Astrocyte of the cerebellum (primary cell): ENCODE results near the gene DEFB132.
"Not testable (repeated sequence)": the region's sequence is repeated elsewhere in the genome, so short reads cannot be mapped to it uniquely, and the experiment has no call there.

Source experiments
- DNase-seq: peaks from one replicate; pipeline ENCODE4 v3.0.0-alpha.2; 2011; ENCODE audit warnings: low read depth
- H3K4me3 ChIP-seq: 2 replicates; pipeline ENCODE4 v1.5.1; 2011; ENCODE audit warnings: mild to moderate bottlenecking, low read depth, low read length, moderate library complexity
- in situ Hi-C: cut with HindIII; loops from 2 replicates; pipeline ENCODE4 v1.10.0; 2017; ENCODE audit warnings: low sequenced_read_pairs
- TF ChIP-seq, protein P1 (sequence below): IDR thresholded peaks from 2 replicates; pipeline ENCODE4 v1.5.1; 2012; ENCODE audit warnings: low read length, low read depth, moderate library complexity, mild to moderate bottlenecking; ENCODE audit errors: missing control alignments

Gene DEFB132

DNA sequence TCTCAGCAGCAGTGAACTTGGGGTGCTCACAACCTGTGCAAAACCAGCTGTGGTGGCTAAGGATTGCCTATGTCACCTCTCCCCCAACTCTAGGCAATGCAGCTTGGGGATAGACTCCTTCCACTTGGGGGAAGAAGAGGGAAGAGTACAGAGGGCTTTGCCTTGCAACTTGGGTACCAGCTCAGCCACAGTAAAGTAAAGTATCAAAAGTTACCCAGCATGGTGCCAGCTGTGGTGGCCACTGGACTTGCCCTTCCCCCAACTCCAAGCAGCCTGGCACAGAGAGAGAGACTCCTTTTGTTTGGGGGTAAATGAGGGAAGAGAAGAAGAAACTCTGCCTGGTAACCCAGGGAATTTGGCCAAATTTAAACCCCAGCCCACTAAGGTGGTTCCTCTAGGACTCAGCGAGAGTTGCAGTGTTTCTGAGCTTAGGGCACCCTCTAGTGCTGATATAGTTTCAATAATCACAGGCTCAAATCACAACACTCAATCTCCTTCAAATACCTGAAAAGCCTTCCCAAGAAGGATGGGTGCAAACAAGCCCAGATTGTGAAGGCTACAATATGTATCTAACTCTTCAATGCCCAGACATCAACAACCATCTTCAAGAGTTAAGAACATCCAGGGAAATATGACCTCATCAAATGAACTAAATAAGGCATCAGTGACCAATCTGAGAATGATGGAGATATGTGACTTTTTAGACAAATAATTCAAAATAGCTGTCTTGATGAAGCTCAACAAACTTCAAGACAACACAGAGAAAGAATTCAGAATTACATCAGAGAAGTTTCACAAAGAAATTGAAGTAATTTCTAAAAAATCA is 38.0 kb upstream of the DEFB132 start:
- H3K4me3 ChIP-seq, result no peak overlapping the region
- no peak for DNase-seq
- in situ Hi-C loops, result no loop called here
- TF ChIP-seq, protein P1, sequence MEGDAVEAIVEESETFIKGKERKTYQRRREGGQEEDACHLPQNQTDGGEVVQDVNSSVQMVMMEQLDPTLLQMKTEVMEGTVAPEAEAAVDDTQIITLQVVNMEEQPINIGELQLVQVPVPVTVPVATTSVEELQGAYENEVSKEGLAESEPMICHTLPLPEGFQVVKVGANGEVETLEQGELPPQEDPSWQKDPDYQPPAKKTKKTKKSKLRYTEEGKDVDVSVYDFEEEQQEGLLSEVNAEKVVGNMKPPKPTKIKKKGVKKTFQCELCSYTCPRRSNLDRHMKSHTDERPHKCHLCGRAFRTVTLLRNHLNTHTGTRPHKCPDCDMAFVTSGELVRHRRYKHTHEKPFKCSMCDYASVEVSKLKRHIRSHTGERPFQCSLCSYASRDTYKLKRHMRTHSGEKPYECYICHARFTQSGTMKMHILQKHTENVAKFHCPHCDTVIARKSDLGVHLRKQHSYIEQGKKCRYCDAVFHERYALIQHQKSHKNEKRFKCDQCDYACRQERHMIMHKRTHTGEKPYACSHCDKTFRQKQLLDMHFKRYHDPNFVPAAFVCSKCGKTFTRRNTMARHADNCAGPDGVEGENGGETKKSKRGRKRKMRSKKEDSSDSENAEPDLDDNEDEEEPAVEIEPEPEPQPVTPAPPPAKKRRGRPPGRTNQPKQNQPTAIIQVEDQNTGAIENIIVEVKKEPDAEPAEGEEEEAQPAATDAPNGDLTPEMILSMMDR, result peak; percentile 30

DNA sequence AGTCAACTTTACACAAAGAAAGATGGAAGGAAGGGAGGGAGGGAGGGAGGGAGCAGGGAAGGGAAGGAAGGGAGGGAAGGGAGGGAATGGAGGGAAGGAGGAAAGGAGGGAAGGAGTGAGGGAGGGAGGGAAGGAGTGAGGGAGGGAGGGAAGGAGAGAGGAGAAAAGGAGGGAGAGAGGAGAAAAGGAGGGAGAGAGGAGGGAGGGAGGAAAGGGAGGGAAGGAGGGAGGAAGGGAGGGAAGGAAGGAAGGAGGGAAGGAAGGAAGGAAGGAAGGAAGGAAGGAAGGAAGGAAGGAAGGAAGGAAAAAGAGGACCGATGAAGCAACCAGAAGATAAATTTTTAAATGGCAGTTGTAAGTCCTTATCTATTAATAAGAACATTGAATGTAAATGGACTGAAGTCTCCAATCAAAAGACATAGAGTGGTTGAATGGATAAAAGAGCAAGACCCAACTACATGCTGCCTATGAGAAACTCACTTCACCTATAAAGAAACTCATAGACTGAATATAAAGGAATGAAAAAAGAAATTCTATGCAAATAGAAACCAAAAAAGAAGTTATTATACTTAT is 36.2 kb upstream of the DEFB132 start:
- TF ChIP-seq, protein P1, result no peak
- no peak for DNase-seq
- in situ Hi-C loops, result no loop called here
- H3K4me3 ChIP-seq, result no peak overlapping the region

DNA sequence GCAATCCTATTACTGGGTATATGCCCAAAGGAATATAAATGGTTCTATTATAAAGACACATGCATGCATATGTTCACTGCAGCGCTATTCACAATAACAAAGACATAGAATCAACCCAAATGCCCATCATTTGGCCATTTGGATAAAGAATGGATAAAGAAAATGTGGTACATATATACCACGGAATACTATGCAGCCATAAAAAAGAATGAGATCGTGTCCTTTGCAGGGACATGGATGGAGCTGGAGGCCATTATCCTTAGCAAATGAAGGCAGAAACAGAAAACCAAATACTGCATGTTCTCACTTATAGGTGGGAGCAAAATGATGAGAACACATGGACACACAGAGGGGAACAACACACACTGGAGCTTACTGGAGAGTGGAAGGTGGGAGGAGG is 31.6 kb upstream of the DEFB132 start:
- in situ Hi-C loops, H3K4me3 ChIP-seq, DNase-seq: not testable (repeated sequence)

DNA sequence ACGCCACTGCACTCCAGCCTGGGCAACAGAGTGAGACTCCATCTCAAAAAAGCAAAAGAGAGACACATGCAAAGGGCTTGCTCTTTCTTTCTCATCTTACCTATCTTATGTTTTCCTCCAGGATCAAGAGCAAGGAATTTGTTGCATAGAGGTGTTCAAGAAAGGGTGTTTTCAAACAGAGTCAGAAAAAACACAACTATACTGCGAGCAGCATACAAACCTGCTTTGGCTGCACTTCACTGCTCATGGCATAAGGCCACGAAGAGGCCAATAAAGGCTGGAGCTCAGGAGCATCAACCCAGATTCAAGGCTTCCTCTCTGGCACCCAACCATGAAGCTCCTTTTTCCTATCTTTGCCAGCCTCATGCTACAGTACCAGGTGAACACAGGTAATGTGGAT is 30.6 kb upstream of the DEFB132 start, which contains the start of gene DEFB129:
TSS of gene DEFB129 (plus strand) at position 301 of the 400 bp plus-strand sequence. CDS start at position 332, 31 bp downstream.
- in situ Hi-C loops, result no loop called here
- no peak for DNase-seq
- no peak within 1 kb of the TSS for H3K4me3 ChIP-seq
- TF ChIP-seq, protein P1, result no peak

DNA sequence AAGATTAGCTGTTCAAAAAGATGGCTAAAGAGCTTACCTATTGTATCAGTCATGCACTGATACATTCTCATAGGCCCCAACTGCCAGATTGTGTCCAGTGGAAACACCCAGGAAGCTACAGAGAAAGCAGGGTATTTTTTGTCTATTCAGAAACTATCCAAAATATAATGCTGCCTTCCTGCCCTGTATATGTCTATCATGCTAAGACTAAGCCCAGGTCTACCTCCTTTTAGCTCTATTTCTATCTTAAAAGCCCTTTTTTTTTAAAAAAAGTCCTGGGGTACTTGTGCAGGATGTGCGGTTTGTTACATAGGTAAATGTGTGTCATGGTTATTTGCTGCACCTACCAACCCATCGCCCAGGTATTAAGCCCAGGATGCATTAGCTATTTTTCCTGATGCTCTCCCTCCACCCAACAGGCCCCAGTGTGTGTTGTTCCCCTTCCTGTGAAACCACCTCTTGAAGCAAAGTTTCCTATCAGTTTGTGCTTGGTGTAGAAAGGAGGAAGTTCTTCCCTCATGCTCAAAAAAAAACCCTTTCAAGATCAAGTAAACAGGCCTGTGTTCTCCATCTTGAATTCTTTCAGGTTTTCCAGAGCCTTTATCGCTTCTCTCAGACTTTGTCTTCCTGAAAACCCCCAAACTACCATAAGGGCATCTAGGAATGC is 30.0 kb upstream of the DEFB132 start:
- H3K4me3 ChIP-seq, result no peak overlapping the region
- in situ Hi-C loops, result no loop called here
- TF ChIP-seq, protein P1, result no peak
- no peak for DNase-seq

DNA sequence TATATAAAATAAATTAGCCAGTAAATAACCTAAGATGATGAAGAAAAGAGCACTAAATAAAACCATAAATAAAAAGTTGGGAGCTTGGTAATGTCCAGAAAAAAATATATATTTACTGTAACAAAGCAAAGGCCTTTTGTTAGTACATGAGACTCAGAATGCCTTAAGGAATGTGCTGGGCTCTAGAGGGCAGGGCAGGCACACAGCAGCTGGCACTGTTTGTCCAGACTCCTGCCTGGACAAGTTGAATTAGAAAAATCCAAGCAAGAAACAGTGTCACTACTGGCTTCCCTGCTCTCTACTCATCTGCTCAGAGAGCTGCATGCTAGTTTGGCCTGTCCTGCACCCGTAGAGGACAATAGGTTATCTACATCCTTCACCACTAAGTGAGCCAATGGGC is 21.6 kb upstream of the DEFB132 start:
- TF ChIP-seq, protein P1, result no peak
- DNase-seq, result no peak
- in situ Hi-C loops, result no loop called here
- H3K4me3 ChIP-seq, result no peak overlapping the region

DNA sequence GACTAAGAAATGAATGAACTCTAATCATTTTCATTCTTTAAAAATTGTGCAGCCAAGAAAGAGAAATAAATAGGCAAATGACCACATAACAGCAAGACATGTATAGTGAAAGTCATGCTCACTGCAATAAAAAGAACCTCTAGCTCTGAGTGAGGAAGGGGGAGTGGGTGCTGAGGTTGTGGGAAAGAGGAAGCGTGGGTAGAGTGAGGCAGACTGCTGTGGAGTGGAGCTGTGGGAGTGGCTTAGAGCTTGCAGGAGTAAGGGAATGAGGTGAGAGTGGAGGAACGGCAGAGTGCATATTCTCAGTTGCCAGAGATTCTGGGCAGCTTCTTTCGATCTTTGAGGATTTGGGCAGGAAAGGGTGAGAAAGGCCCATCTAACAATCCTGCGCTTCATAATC is 20.0 kb upstream of the DEFB132 start:
- no peak overlapping the region for H3K4me3 ChIP-seq
- DNase-seq, result no peak
- in situ Hi-C loops, result no loop called here
- TF ChIP-seq, protein P1, result no peak
